HG02642 (cell line): Measurements from ENCODE around the gene EPHA6.
"Not testable (repeated sequence)": the region's sequence is repeated elsewhere in the genome, so short reads cannot be mapped to it uniquely, and the experiment has no call there.

Experiments used
- ATAC-seq: cut with Tn5 transposase; IDR thresholded peaks from one replicate; pipeline ENCODE4 v1.9.1; 2021; ENCODE audit warnings: mild to moderate bottlenecking; ENCODE audit not compliant: unreplicated experiment, poor library complexity

The EPHA6 gene

GRCh38 chr3:97009427-97010019, 195.1 kb downstream of the EPHA6 start:
- no peak for ATAC-seq

- ATAC-seq: no peak
These were observed 196.7 kb downstream of the EPHA6 start for GRCh38 chr3:97010881-97011657.

- no peak for ATAC-seq
These were observed 207.4 kb downstream of the EPHA6 start for GRCh38 chr3:97021778-97022177.

- not testable (repeated sequence) for ATAC-seq
These were observed 211.2 kb downstream of the EPHA6 start for GRCh38 chr3:97025612-97026011.

GRCh38 chr3:97029972-97030371, 215.6 kb downstream of the EPHA6 start:
- ATAC-seq: no peak

- ATAC-seq: no peak
These were observed 223.0 kb downstream of the EPHA6 start for GRCh38 chr3:97037294-97037943.

GRCh38 chr3:97043411-97043810, 229.0 kb downstream of the EPHA6 start:
- no peak for ATAC-seq

GRCh38 chr3:97057365-97057764, 243.0 kb downstream of the EPHA6 start:
- ATAC-seq: no peak

GRCh38 chr3:97059168-97059567, 244.8 kb downstream of the EPHA6 start:
- no peak for ATAC-seq

GRCh38 chr3:97066531-97066930, 252.1 kb downstream of the EPHA6 start:
- ATAC-seq: no peak

GRCh38 chr3:97070302-97070701, 255.9 kb downstream of the EPHA6 start:
- no peak for ATAC-seq

GRCh38 chr3:97074546-97074945, 260.2 kb downstream of the EPHA6 start:
- no peak for ATAC-seq

GRCh38 chr3:97076673-97077072, 262.3 kb downstream of the EPHA6 start:
- no peak for ATAC-seq

GRCh38 chr3:97089621-97090020, 275.2 kb downstream of the EPHA6 start:
- no peak for ATAC-seq

- ATAC-seq: no peak
These were observed 288.2 kb downstream of the EPHA6 start for GRCh38 chr3:97102641-97103040.

GRCh38 chr3:97105989-97106651, 291.7 kb downstream of the EPHA6 start:
- ATAC-seq: no peak

GRCh38 chr3:97106652-97106989, 292.2 kb downstream of the EPHA6 start:
- no peak for ATAC-seq

GRCh38 chr3:97108136-97108535, 293.7 kb downstream of the EPHA6 start:
- ATAC-seq: no peak

GRCh38 chr3:97111244-97111643, 296.9 kb downstream of the EPHA6 start:
- ATAC-seq: no peak

- ATAC-seq: no peak
These were observed 307.0 kb downstream of the EPHA6 start for GRCh38 chr3:97121386-97121785.

- ATAC-seq: no peak
These were observed 311.6 kb downstream of the EPHA6 start for GRCh38 chr3:97125902-97126499.
